B cell (primary cell): ENCODE measurements around the gene SELENOS.

ENCODE experiments used
- EZH2 ChIP-seq: IDR thresholded peaks from 2 replicates; pipeline ENCODE4 v1.6.1; 2012; ENCODE audit warnings: borderline replicate concordance, low read depth, mild to moderate bottlenecking, moderate library complexity, low read length; ENCODE audit not compliant: insufficient read depth, poor library complexity, severe bottlenecking
- TF ChIP-seq, protein P1 (sequence below): fragments of 200-600 bp; IDR thresholded peaks from one replicate; pipeline ENCODE4 v1.8.0; 2022; ENCODE audit warnings: antibody characterized with exemption, mild to moderate bottlenecking

DNA sequence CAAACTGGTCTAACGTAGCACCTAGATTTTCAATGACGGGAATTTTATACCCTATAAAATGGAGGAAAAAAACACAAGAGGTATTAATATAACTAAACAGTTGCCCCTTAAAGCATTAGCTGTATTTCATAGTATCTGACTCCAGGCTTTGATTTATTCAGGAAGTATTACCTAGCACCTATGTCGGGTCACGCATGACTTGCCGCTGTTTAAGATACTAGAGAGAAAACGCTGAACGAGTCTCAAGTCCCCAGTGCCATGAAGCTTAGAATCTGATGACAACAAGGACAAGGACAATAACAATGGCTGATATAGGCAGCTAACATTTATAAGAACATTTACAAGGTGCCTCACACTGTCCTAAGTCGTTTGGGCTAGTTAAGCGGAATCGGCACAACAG is 15.8 kb upstream of the SELENOS start:
- TF ChIP-seq, protein P1, sequence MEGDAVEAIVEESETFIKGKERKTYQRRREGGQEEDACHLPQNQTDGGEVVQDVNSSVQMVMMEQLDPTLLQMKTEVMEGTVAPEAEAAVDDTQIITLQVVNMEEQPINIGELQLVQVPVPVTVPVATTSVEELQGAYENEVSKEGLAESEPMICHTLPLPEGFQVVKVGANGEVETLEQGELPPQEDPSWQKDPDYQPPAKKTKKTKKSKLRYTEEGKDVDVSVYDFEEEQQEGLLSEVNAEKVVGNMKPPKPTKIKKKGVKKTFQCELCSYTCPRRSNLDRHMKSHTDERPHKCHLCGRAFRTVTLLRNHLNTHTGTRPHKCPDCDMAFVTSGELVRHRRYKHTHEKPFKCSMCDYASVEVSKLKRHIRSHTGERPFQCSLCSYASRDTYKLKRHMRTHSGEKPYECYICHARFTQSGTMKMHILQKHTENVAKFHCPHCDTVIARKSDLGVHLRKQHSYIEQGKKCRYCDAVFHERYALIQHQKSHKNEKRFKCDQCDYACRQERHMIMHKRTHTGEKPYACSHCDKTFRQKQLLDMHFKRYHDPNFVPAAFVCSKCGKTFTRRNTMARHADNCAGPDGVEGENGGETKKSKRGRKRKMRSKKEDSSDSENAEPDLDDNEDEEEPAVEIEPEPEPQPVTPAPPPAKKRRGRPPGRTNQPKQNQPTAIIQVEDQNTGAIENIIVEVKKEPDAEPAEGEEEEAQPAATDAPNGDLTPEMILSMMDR: no peak
- no peak for TF ChIP-seq EZH2
